Endothelial cell (in vitro differentiated cells): Measurements from ENCODE around the gene SH2D4B. TPM values are rescaled to one million over a fixed set of nuclear protein-coding genes. Genes with fewer than 3 reads are reported as not detected.

ENCODE experiments used
- DNase-seq: peaks from one replicate; pipeline ENCODE4 v3.0.0; 2021; ENCODE audit warnings: low spot score
- H3K27ac Mint-ChIP-seq: one replicate; pipeline ENCODE4 v1.8.0; 2021; ENCODE audit warnings: mixed read lengths, inconsistent platforms; ENCODE audit not compliant: unreplicated experiment
- H3K27me3 Mint-ChIP-seq: one replicate; pipeline ENCODE4 v1.8.0; 2021; ENCODE audit warnings: mild to moderate bottlenecking, moderate library complexity, mixed read lengths, inconsistent platforms; ENCODE audit not compliant: unreplicated experiment
- H3K36me3 Mint-ChIP-seq: one replicate; pipeline ENCODE4 v1.8.0; 2021; ENCODE audit warnings: mild to moderate bottlenecking, low read depth, mixed read lengths, inconsistent platforms; ENCODE audit not compliant: unreplicated experiment
- H3K4me1 Mint-ChIP-seq: one replicate; pipeline ENCODE4 v1.8.0; 2021; ENCODE audit warnings: mild to moderate bottlenecking, mixed read lengths, inconsistent platforms; ENCODE audit not compliant: unreplicated experiment
- H3K4me3 Mint-ChIP-seq: one replicate; pipeline ENCODE4 v1.8.0; 2021; ENCODE audit warnings: mild to moderate bottlenecking, mixed read lengths, inconsistent platforms; ENCODE audit not compliant: unreplicated experiment
- H3K9me3 Mint-ChIP-seq: one replicate; pipeline ENCODE4 v1.8.0; 2021; ENCODE audit warnings: mixed read lengths, inconsistent platforms; ENCODE audit not compliant: unreplicated experiment
- total RNA-seq: library from RNA; stranded (reverse); fragmentation: NEBNext Ultra II Directional; extraction: Animal tissue kit (Norgen Biotek cat#: 25700); gene quantifications from one replicate; pipeline ENCODE4 v1.2.1, GENCODE V29; 2021; ENCODE audit not compliant: unreplicated experiment
- TF ChIP-seq, protein P1 (sequence below): fragments of 200-600 bp; sonication (generic); IDR thresholded peaks from one replicate; pipeline ENCODE4 v1.5.0; 2021; ENCODE audit warnings: antibody characterized with exemption; ENCODE audit not compliant: unreplicated experiment

SH2D4B gene
- total RNA-seq, 1 donor from 2014 or later: 0.23 TPM

DNA sequence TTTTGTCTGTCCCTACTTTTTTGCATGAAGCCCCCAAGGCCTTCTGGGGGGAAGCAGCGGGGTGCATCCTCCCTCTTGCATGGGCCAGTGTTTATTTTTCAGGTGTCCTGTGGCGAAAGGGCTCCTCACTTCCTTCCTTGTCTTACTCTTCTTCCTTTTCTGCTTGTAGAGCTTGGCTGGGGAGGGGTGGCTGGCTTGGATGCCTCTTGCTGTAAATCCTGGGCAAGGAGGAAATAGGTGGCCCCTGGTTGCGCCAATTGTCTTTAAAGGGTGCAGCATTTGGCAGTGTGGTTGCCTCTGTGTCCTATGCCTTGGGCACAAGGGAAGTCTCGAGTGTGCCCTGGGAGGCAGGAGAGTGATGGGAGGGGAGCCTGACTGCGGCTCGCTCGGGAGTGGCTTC is 95.0 kb downstream of the SH2D4B start:
- H3K27me3 Mint-ChIP-seq: no peaks in the 10 kb centered on the region
- no peak for DNase-seq
- H3K36me3 Mint-ChIP-seq: no peaks in the 10 kb centered on the region
- H3K27ac Mint-ChIP-seq: no peak overlapping the region
- H3K4me1 Mint-ChIP-seq: peaks cover 13% of the 10 kb centered on the region
- no peaks in the 10 kb centered on the region for H3K9me3 Mint-ChIP-seq
- H3K4me3 Mint-ChIP-seq: no peak overlapping the region
- TF ChIP-seq, protein P1, sequence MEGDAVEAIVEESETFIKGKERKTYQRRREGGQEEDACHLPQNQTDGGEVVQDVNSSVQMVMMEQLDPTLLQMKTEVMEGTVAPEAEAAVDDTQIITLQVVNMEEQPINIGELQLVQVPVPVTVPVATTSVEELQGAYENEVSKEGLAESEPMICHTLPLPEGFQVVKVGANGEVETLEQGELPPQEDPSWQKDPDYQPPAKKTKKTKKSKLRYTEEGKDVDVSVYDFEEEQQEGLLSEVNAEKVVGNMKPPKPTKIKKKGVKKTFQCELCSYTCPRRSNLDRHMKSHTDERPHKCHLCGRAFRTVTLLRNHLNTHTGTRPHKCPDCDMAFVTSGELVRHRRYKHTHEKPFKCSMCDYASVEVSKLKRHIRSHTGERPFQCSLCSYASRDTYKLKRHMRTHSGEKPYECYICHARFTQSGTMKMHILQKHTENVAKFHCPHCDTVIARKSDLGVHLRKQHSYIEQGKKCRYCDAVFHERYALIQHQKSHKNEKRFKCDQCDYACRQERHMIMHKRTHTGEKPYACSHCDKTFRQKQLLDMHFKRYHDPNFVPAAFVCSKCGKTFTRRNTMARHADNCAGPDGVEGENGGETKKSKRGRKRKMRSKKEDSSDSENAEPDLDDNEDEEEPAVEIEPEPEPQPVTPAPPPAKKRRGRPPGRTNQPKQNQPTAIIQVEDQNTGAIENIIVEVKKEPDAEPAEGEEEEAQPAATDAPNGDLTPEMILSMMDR: no peak

GRCh38 chr10:80633383-80633860 is 95.7 kb downstream of the SH2D4B start:
- Mint-ChIP-seq H3K27me3 (peaks cover 5% of the 10 kb centered on the region), H3K36me3 (no peaks in the 10 kb centered on the region), H3K4me1 (peaks cover 13% of the 10 kb centered on the region), H3K4me3 (no peak overlapping the region), H3K27ac (no peak overlapping the region), H3K9me3 (no peaks in the 10 kb centered on the region)
- DNase-seq: no peak
- TF ChIP-seq, protein P1: no peak

GRCh38 chr10:80633910-80634309 is 96.2 kb downstream of the SH2D4B start:
- H3K4me3 Mint-ChIP-seq: no peak overlapping the region
- no peak for DNase-seq
- peaks cover 5% of the 10 kb centered on the region for H3K27me3 Mint-ChIP-seq
- H3K9me3 Mint-ChIP-seq: no peaks in the 10 kb centered on the region
- peaks cover 13% of the 10 kb centered on the region for H3K4me1 Mint-ChIP-seq
- TF ChIP-seq, protein P1: no peak
- no peak overlapping the region for H3K27ac Mint-ChIP-seq
- no peaks in the 10 kb centered on the region for H3K36me3 Mint-ChIP-seq

GRCh38 chr10:80642661-80643060 is 105.0 kb downstream of the SH2D4B start:
- TF ChIP-seq, protein P1: no peak
- Mint-ChIP-seq H3K36me3 (no peaks in the 10 kb centered on the region), H3K4me1 (no peaks in the 10 kb centered on the region), H3K27ac (no peak overlapping the region), H3K4me3 (no peak overlapping the region), H3K9me3 (no peaks in the 10 kb centered on the region), H3K27me3 (peaks cover 5% of the 10 kb centered on the region)
- DNase-seq: no peak

- H3K27ac Mint-ChIP-seq: no peak overlapping the region
Measured at GRCh38 chr10:80646366-80646765, 108.7 kb downstream of the SH2D4B start.

More at GRCh38 chr10:80646366-80646765, 108.7 kb downstream of the SH2D4B start:
- no peak for DNase-seq
- TF ChIP-seq, protein P1: no peak
- Mint-ChIP-seq H3K4me3 (no peak overlapping the region), H3K27me3 (no peaks in the 10 kb centered on the region), H3K36me3 (no peaks in the 10 kb centered on the region), H3K4me1 (no peaks in the 10 kb centered on the region), H3K9me3 (no peaks in the 10 kb centered on the region)
